GM19324 (cell line): ENCODE data around the gene S100A10.

Experiments
- ATAC-seq: cut with Tn5 transposase; IDR thresholded peaks from one replicate; pipeline ENCODE4 v1.9.1; 2021; ENCODE audit warnings: mild to moderate bottlenecking, moderate library complexity; ENCODE audit not compliant: unreplicated experiment, low FRiP score

The S100A10 gene

GRCh38 chr1:151940541-151940940, 53.1 kb downstream of the S100A10 start:
- no peak for ATAC-seq

DNA sequence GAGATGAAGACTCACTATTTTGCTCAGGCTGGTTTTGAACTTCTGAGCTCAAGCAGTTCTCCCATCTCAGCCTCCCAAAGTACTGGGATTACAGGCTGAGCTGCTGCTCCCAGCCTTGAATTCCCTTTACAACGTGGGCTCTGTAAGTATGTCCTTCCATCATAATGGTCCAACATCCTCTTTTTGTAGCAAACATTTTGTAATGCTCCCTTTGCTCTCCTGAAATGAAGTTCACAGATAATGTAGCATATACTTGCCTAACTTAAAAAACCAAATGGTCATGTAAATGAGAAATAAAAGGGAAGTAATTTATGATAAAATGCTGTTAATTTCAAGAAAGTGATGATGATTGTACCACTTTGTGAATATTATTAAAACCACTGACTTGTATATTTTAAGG, 53.9 kb downstream of the S100A10 start:
- no peak for ATAC-seq

DNA sequence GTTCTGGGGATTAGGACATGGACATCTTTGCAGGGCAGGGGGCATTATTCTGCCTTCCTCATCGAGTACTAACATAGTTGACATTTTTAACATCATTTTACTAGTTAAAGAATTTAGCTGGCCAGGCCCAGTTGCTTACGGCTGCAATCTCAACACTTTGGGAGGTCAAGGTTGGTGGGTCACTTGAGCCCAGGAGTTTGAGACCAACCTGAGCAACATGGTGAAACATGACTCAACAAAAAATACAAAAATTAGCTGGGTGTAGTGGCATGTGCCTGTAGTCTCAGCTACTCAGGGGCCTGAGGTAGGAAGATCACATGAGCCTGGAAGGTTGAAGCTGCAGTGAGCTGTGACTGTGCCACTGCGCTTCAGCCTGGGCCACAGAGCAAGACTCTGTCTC, 54.5 kb downstream of the S100A10 start:
- ATAC-seq = no peak

DNA sequence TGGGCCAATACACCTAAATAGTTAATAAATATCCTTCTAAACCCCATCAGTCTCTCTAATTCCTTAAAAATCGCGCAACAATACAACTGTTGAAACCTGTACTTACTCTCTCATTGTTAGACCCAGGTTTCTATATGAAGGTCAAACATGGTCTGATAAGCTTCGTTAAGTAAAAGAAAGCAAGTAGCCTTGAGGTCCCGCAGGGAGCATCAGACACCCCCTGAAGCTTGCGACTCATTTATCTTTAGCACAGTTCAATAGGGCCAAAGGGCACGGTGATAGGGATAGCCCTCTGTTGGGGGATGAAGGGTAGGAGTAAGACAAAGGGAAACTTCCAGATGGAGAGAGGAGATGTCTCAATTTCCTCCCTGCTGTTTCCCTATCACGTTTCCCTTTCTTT, 57.0 kb downstream of the S100A10 start:
- no peak for ATAC-seq

DNA sequence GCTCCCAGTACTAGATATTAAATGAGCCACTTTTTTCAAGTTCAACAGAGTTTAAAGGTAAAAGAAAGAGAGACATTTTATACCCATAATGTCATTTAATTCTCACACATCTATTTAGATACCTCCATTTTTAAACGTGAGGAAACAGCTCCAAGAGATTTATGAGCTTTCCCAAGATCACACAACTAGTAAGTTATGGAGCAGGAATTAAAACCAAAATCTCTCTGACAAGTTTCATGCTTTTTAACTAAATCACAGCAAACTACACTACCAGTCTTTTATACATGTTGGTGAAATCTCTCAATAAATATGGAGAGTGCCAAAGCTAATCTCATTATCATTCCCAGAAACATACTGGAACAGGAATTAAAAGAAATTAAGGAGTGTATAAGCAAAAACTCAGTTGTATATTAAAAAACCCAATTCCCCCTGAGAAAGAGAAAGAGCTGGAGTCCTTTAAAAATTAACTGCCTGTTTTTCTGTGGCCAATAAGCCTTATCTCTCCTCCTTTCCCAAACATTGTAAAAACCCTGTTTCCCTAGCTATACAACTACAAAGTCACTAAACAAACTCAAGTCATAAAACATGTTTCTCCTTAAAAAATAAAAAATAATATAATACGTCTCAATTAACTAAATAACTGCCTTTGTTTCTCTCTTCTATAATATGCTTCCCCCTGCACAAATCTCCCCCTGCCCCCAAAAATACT, 57.6 kb downstream of the S100A10 start:
- no peak for ATAC-seq

DNA sequence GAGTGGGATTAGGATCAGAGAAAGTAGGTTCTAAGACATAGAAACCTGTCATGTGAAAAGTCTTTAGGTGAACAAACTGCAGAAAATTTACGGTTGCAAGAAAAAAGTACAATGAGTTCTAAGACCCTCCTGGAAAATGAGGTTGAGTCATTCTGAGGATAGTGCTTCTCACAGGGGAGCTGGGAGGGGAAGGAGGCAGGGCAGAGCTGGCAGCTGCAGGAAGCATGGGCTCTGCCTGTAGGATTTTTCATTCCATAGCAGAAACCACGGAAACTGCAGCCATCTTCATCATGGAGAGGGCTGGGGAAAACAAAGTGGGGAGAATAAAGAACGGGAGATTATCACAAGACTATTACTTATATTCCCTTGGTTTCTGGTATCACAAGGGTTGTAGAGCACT, 58.5 kb downstream of the S100A10 start:
- no peak for ATAC-seq

GRCh38 chr1:151934048-151934493, 59.6 kb downstream of the S100A10 start:
- no peak for ATAC-seq
